Measurements from ENCODE around the gene ZNF679.

GRCh38 chr7:64223366-64223765, 4.9 kb upstream of the ZNF679 start:
- TF ChIP-seq, protein P1, sequence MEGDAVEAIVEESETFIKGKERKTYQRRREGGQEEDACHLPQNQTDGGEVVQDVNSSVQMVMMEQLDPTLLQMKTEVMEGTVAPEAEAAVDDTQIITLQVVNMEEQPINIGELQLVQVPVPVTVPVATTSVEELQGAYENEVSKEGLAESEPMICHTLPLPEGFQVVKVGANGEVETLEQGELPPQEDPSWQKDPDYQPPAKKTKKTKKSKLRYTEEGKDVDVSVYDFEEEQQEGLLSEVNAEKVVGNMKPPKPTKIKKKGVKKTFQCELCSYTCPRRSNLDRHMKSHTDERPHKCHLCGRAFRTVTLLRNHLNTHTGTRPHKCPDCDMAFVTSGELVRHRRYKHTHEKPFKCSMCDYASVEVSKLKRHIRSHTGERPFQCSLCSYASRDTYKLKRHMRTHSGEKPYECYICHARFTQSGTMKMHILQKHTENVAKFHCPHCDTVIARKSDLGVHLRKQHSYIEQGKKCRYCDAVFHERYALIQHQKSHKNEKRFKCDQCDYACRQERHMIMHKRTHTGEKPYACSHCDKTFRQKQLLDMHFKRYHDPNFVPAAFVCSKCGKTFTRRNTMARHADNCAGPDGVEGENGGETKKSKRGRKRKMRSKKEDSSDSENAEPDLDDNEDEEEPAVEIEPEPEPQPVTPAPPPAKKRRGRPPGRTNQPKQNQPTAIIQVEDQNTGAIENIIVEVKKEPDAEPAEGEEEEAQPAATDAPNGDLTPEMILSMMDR (IDR thresholded peaks at IDR 0.05) = no peak
- TF ChIP-seq ZFX (IDR thresholded peaks at IDR 0.05; ENCODE audit: borderline replicate concordance) = no peak
